ENCODE measurements around the gene B3GNT3. TPM values are rescaled to one million over a fixed set of nuclear protein-coding genes. Genes with fewer than 3 reads are reported as not detected.

Gene B3GNT3, protein sequence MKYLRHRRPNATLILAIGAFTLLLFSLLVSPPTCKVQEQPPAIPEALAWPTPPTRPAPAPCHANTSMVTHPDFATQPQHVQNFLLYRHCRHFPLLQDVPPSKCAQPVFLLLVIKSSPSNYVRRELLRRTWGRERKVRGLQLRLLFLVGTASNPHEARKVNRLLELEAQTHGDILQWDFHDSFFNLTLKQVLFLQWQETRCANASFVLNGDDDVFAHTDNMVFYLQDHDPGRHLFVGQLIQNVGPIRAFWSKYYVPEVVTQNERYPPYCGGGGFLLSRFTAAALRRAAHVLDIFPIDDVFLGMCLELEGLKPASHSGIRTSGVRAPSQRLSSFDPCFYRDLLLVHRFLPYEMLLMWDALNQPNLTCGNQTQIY
- not detected in 2 replicates for total RNA-seq

DNA sequence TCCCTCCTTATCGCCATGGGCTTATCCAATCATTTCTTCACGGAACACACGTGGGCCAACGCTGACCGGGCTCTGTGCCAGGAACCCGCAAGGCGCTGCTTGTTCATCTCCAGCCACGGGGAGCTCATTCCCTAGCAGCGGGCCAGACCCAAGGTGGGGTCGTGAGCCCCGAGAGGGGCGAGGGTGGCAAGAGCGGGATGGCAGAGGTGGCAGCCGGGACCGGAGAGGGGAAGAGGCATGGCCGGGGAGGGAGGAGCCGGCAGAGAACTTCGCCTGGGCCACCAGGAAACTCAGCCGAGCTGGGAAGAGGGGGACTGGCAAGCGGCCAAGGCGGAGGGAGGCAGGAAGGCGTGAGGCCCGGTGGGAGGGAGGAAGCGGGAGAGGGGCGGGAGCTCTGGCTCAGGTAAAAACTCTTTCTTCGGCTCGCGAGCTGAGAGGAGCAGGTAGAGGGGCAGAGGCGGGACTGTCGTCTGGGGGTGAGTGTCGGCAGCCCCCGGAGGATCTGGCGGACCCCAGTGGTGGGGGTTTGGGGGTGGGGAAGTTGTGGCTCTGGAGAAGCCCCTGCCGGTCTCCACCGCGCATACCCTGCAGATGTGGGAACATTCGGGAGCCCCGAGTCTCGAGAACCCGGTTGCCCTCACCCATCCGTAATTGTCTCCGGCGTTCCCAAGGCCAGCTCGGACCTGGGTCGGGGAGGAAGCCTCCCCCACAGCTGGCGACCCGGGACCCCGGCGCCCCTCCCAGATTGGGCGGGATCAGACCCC lies at the start of gene B3GNT3:
Gene B3GNT3 (plus strand): TSS at position 408 of the 764 bp plus-strand sequence. CDS start 12,670 bp downstream, outside the sequence.
- H3K36me3 Mint-ChIP-seq (ENCODE audit: low read depth): no peaks in the 10 kb centered on the region
- no peaks in the 10 kb centered on the region for H3K9me3 Mint-ChIP-seq
- peak; percentile 71 for DNase-seq
- H3K4me1 Mint-ChIP-seq: peaks cover 18% of the 10 kb centered on the region
- intact Hi-C loops (cut with micrococcal nuclease): no loop called here
- peaks cover 16% of the 10 kb centered on the region for H3K27me3 Mint-ChIP-seq
- H3K27ac Mint-ChIP-seq: peak within 1 kb of the TSS; percentile 29
- peak within 1 kb of the TSS; percentile 50 for H3K4me3 Mint-ChIP-seq

DNA sequence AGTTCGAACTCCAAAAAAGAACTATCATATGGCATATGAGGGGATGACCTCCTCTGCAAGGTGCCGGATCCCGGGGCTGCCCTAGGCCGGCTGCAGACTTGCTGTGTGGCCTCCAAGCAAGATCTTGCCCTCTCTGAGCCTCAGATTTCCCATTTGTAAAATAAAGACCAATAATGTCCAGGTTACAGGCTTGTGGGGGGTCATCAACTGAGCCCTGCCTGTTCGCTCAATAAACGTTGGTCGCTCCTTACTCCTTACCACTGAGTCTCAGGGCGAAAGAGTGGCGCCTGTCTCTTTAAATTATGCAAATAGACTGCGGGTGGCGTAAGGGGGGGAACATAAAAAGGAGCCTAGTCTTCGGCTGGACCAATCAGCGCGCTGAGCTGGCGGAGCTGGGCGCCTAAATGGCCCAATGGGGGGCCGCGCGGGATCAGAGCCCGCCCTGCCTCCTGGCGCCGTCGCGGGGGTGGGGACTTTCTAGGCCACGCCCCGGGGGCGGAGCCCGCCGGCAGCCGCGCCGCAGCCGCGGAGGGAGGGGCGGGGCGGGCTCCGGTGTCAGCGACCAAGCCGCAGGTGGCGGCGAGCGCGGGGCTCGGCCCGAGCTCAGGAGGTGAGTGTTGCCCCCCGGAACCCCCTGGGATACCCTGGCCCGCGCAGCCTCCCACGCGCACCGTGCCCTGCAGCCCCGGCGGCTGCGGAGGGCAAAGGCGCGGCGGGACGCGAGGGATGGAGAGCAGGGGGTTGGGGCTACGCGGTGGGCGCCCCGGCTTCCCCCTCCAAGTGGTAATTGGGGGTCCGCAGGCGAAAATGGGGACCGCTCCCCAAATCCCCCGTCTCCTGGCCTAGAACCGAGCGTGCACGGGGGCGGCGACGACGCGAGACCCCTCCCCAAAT lies 47.5 kb upstream of the B3GNT3 start:
- no peaks in the 10 kb centered on the region for H3K27me3 Mint-ChIP-seq
- peak overlapping the region; percentile 86 for H3K27ac Mint-ChIP-seq
- intact Hi-C loops (cut with micrococcal nuclease): loop anchor here (1.0 kb wide), 1 partner anchor 28 kb away; the partner anchor contains the start of gene MAP1S
- H3K9me3 Mint-ChIP-seq: no peaks in the 10 kb centered on the region
- peaks cover 35% of the 10 kb centered on the region for H3K4me1 Mint-ChIP-seq
- H3K36me3 Mint-ChIP-seq (ENCODE audit: low read depth): peaks cover 9% of the 10 kb centered on the region
- peak; percentile 98 for DNase-seq
- peak overlapping the region; percentile 94 for H3K4me3 Mint-ChIP-seq

DNA sequence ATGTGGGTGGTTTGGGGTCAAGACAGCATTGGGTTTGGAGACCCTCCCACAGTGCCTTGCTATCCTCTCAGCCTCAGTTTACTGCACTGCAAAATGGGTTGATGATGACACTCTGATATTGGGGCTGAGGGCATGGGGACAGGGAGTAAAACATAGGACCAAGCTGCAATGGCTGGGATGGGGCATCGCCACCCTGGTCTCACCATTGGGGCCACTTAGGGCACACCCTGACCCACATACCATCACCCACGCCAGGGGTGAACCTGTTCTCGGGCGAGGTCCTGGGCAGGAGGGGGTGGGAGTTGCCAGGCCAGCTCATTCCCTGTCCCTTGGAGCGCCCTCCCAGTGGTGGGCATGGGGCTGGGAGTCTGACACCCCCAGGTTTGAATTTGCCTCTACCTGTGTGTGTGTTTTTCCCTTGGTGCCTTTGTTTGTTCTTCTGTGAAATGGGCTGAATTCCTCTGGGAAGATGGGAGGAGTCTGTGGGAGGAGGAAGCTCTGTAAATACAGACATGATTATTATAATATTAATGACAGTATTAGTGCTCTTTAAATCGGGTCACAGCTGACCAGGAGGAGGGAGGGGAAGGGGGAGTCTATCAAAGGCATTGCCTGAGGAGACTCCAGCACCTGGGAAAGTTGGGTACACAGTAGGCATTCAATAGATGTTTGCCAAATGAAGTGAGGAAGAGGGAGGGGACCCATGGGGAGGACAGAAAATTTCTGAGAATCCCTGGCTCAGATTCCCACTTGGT lies 45.9 kb upstream of the B3GNT3 start:
- peaks cover 37% of the 10 kb centered on the region for H3K4me1 Mint-ChIP-seq
- no peaks in the 10 kb centered on the region for H3K9me3 Mint-ChIP-seq
- intact Hi-C loops (cut with micrococcal nuclease): no loop called here

DNA sequence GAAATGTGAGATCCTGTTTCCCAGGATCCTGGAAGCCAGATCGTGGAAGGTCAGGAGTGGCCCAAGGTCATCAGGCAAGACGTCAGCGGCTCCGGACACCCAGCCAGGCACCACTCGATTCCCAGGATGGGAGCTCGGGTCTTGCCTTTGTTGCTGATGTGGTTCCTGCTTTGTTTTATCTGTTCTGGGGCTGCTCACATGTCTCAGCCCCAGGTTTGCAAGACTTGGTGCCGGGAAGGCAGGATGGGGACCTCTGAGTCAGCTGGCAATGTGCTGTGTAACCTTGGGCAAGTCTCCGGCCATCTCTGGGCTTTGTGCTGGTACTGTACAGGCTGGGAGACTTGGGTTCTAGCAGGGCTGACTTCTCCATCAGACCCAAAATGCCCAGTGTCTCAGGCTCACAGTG lies 45.0 kb upstream of the B3GNT3 start:
- peaks cover 45% of the 10 kb centered on the region for H3K4me1 Mint-ChIP-seq
- H3K9me3 Mint-ChIP-seq: no peaks in the 10 kb centered on the region
- peak overlapping the region; percentile 83 for H3K27ac Mint-ChIP-seq
- H3K36me3 Mint-ChIP-seq (ENCODE audit: low read depth): peaks cover 17% of the 10 kb centered on the region
- peak; percentile 76 for DNase-seq
- peak overlapping the region; percentile 94 for H3K4me3 Mint-ChIP-seq
- intact Hi-C loops (cut with micrococcal nuclease): no loop called here
- H3K27me3 Mint-ChIP-seq: no peaks in the 10 kb centered on the region

More for the DNA sequence above, 45.9 kb upstream of the B3GNT3 start:
- Mint-ChIP-seq H3K4me3 (peak overlapping the region; percentile 94), H3K27me3 (no peaks in the 10 kb centered on the region), H3K36me3 (ENCODE audit: low read depth) (peaks cover 12% of the 10 kb centered on the region), H3K27ac (peak overlapping the region; percentile 83)
- peak; percentile 63 for DNase-seq

DNA sequence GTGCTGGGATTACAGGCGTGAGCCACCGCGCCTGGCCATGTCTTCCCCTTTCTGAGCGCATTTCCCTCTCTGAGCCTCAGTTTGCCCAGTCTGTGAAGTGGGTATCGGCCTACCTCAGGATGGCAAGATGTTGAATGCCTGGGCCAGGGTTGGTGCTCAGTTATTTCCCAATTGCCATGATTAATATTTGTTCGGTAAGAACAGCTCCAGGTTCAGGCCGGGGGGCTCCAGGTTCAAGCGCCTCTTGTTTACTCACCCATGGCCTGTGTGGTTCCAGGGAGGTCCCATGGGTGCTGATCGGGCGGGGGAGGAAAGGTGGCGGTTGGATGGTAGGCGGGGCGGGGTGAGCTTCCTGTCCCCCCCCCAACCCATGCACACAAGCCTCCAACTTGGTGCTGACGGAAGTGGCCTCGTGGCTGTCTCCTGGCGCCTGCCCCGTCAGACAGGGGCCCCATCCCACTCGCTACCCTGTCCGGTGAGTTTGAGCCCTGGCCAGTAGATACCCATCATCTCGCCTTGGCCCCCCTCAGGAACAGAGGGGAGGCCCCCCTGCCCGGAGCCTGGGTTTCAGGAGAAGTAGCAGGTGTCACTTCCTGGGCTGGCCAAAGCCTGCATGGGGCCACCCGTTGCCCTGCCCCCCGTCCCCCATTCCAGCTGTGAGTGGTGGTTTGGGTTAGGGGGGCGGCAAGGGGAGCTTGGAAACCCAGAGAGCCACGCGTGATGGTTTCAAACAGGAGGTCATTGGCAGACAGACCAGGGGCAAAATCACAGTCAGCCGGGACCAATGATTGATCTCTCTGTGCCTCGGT lies 43.6 kb upstream of the B3GNT3 start, which contains the start of gene FCHO1:
Gene FCHO1 (plus strand): TSS at position 375 of the 809 bp plus-strand sequence. CDS start 3,688 bp downstream, outside the sequence.
- Mint-ChIP-seq H3K4me1 (peaks cover 54% of the 10 kb centered on the region), H3K9me3 (no peaks in the 10 kb centered on the region), H3K36me3 (ENCODE audit: low read depth) (peaks cover 25% of the 10 kb centered on the region), H3K27ac (peak within 1 kb of the TSS; percentile 95), H3K27me3 (no peaks in the 10 kb centered on the region), H3K4me3 (peak within 1 kb of the TSS; percentile 94)
- intact Hi-C loops (cut with micrococcal nuclease): no loop called here
- DNase-seq: peak; percentile 95

DNA sequence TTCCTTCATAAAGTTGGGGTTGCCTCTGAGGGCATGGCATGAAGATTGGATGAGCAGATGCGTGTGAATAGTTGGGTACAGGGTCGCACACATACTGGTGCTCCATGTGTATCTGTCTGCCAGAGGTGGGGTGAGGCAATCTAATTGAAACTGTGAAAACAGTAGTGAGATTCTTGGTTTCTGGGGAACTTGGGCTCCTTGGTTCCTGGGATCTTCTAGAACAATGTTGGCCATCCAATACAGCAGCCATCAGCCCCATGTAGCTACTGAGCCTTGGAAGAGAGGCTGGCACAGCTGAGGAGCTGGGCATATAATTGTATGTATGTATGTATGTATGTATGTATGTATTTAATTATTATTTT lies 43.0 kb upstream of the B3GNT3 start:
- peaks cover 53% of the 10 kb centered on the region for H3K4me1 Mint-ChIP-seq
- no peak for DNase-seq

DNA sequence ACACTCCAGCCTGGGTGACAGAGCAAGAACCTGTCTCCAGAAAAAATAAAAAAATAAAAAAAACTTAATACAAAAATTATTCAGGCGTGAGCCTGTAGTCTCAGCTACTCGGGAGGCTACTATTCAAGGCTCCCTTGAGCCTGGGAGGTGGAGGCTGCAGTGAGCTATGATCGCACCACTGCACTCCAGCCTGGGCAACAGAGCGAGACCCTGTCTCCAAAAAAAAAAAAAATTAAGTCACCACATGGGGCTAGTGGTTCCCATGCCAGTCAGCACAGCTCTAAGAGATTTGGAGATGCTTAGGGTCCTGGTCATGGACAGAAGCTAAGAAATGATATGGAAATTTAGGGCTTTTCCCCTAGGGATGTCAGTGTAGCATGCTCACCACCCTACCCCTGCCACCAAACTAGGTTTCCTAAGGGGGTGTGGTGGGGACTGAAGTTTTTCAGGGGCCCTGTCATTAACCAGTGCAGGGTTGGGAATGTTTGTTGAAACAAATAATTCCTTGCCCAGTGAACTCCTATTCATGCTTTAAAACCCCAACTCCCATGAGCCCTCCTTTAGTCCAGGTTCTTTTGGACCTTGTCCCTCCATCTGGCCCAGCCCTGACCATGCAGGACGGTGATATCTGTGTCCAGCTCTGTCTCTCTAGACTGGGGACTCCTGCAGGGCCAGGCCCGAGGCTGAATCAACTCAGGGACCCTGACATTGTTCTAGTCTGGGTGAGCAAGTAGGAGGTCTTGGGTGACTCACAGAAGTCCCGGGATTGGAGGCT lies 41.9 kb upstream of the B3GNT3 start:
- no peaks in the 10 kb centered on the region for H3K9me3 Mint-ChIP-seq
- intact Hi-C loops (cut with micrococcal nuclease): no loop called here
- H3K4me1 Mint-ChIP-seq: peaks cover 52% of the 10 kb centered on the region
- no peak overlapping the region for H3K27ac Mint-ChIP-seq
- H3K27me3 Mint-ChIP-seq: no peaks in the 10 kb centered on the region
- peaks cover 38% of the 10 kb centered on the region for H3K36me3 Mint-ChIP-seq (ENCODE audit: low read depth)
- peak overlapping the region; percentile 15 for H3K4me3 Mint-ChIP-seq
- no peak for DNase-seq

More for the DNA sequence above, 43.0 kb upstream of the B3GNT3 start:
- H3K36me3 Mint-ChIP-seq (ENCODE audit: low read depth): peaks cover 31% of the 10 kb centered on the region
- H3K27ac Mint-ChIP-seq: peak overlapping the region; percentile 95
- intact Hi-C loops (cut with micrococcal nuclease): no loop called here
- peak overlapping the region; percentile 94 for H3K4me3 Mint-ChIP-seq
- H3K27me3 Mint-ChIP-seq: no peaks in the 10 kb centered on the region
- no peaks in the 10 kb centered on the region for H3K9me3 Mint-ChIP-seq

DNA sequence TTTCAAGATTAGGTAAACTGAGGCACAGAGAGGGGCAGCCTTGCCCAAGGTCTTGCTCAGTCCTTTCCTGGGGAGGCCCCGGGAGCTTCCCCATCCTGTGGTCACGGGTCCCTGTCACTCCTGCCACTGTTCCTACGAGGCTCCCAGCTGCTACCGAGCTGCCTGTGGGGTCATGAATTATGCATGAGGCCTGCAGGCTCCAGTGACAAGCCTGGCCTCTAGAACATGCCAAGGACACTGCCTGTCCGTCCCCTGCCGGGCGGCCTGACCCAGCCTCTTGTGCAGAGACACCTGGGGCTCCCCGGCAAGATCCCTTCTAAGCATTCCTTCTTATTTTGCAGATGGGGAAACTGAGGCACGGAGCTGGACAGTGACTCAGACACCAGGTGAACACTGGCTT lies 41.0 kb upstream of the B3GNT3 start:
- intact Hi-C loops (cut with micrococcal nuclease): no loop called here
- peaks cover 45% of the 10 kb centered on the region for H3K4me1 Mint-ChIP-seq
- no peak overlapping the region for H3K27ac Mint-ChIP-seq
- H3K27me3 Mint-ChIP-seq: no peaks in the 10 kb centered on the region
- H3K36me3 Mint-ChIP-seq (ENCODE audit: low read depth): peaks cover 46% of the 10 kb centered on the region
- H3K9me3 Mint-ChIP-seq: no peaks in the 10 kb centered on the region
- peak overlapping the region; percentile 10 for H3K4me3 Mint-ChIP-seq
- no peak for DNase-seq

DNA sequence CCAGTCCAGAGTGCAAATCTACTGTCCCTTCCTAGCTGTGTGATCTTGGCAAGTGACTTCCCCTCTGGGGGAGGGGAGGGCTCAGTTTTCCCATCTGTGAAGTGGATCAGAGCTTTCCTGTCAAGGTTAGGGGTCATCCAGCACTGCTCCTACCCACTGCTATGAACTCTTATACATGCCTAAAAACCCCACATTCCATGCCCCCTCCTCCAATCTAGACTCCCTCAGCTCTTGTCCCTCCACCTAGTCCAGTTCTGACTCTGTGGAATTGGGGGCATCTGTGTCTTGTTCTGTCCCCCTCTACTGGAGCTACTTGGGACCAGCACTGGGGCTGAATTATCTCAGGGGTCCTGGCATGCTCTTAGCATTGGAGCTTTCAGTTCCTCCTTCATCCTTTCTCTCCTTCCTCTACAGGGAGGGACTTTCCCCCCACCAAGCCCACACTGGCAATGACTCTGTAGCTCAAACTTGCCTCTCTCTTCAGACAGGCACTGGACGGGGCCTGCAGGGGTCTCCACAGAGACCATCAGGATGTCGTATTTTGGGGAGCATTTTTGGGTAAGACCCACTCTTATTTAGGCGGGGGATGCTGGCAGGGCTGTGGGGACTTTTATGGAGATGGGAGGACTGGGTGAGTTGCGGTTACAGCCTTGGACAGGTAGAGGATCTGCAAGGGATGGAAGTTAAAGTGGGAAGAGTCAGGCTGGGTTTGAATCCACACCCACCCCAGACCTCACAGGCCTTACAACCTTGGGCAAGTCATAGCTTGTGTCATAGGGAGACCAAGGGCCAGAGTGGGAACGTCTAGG lies 40.1 kb upstream of the B3GNT3 start:
- H3K27me3 Mint-ChIP-seq: no peaks in the 10 kb centered on the region
- peak overlapping the region; percentile 16 for H3K4me3 Mint-ChIP-seq
- H3K4me1 Mint-ChIP-seq: peaks cover 39% of the 10 kb centered on the region
- no peaks in the 10 kb centered on the region for H3K9me3 Mint-ChIP-seq
- no peak for DNase-seq
- peaks cover 50% of the 10 kb centered on the region for H3K36me3 Mint-ChIP-seq (ENCODE audit: low read depth)
- intact Hi-C loops (cut with micrococcal nuclease): no loop called here
- peak overlapping the region; percentile 85 for H3K27ac Mint-ChIP-seq

DNA sequence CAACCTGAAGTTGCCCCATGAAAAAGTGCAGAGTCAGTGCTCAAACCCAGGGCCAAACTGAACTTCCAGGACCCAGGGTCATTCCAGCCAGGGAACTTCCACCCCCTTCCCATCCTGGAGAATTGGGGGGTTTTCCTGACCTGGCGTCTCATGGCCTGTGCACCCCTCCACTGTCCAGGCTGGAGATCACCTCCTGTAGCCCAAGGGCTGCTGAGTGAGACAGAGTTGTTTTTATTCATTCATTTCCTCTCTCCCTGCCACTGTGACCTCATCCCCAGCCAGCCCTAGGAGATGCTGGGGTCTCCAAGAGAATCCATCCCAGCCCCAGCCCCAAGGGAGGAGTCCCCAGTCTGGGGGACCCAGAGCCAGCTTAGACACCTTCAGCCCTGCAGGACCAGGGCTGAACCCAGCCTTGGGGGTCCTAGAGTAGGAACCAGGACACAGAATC lies 39.5 kb upstream of the B3GNT3 start:
- H3K36me3 Mint-ChIP-seq (ENCODE audit: low read depth): peaks cover 54% of the 10 kb centered on the region
- peak overlapping the region; percentile 37 for H3K27ac Mint-ChIP-seq

More for the DNA sequence above, 39.5 kb upstream of the B3GNT3 start:
- no peak for DNase-seq
- H3K27me3 Mint-ChIP-seq: no peaks in the 10 kb centered on the region
- no peak overlapping the region for H3K4me3 Mint-ChIP-seq
- intact Hi-C loops (cut with micrococcal nuclease): no loop called here
- H3K4me1 Mint-ChIP-seq: peaks cover 36% of the 10 kb centered on the region
- H3K9me3 Mint-ChIP-seq: no peaks in the 10 kb centered on the region

Data from activated CD4-positive, alpha-beta T cell treated with anti-CD3 and anti-CD28 coated beads, Interleukin-2, amount 10 ng/mL, durations not matched to agents 24 days and 14 days (primary cell).